ENCODE data around the gene HSPH1.
"Not testable (repeated sequence)": the region's sequence is repeated elsewhere in the genome, so short reads cannot be mapped to it uniquely, and the experiment has no call there.

HSPH1 gene

DNA sequence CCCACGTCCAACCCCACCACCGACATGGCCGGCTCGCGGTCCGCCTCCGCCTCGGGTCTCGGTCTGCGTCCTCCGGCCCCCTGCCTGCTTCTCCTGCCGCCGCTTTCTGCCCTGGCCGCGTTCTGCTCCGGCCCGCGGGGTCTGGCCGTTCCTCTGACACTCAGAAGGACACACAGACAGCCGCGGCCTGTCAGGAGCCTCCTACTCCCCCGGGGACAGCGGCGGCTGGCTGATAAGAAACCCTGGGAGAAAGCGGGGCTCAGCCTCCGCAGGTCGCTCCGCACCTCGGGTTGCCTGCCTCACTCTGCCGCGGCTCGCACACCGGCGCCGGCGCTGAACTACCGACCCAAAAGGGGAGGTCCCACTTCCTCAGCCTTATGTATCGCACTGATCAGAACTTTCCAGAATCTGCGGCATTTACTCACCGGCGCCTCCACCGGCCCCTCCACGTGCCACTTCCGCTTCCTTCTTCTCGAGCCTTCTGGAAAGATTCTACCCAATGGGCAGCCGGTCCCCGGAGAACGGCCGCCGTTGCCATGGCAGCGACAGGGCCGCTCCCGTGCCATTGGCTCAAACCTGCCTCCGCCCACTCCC lies at the start of gene HSPH1:
HSPH1 (minus strand) TSS at position 348 of the 594 bp plus-strand sequence; CDS start at position 26, 322 bp downstream.
- peak in 1 of 2 experiments; percentile 98 for DNase-seq

DNA sequence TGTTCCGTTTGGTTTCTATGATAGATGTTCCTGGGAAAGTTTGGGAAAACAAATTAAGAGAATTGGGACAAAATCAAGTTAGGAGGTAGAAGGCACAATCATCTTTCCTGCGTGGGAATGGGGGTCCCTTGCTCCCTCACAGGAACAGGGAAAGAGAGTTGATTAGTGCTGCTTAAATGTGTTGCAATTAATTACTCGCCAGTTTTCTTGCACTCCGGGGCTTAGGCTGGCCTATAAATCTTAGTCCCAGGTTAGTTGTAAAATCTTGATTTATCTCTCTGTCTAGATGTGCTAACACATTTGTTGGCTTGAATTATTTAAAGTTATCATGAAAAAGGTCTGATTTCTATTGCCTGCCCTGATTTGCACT lies 48.1 kb upstream of the HSPH1 start:
- no peak for DNase-seq

DNA sequence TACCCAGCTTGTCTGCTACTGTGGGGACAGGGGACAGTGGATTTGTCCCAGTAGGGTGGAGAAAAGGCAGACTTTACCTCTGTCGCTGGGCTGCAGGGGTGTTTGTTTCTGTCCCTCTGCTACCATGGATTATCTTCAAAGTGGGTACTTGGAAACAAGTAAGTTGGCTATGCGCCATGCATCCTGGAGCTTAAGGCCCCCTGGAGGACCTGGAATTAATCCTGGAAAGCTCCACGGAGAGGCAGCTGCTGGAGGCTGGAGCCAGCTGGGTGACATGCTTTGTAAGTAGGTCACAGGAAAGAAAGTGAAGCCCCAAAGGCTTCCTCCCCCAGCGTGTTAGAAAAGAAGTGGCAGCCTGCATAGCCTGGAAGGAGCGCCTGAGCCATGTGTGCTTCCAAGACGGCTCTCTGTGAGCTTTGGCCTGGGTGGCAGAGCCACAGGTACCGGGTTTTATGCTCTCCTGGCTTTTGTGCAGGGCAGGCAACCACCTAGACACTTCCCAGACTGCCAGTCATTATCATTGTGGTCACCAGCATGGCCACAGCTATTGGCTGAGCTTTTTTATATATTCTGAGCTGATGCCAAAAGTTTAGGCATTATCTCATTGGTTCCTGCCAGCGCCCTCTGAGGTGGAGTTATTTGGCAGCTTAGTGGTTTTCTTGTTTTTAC lies 47.6 kb upstream of the HSPH1 start:
- DNase-seq, result no peak

DNA sequence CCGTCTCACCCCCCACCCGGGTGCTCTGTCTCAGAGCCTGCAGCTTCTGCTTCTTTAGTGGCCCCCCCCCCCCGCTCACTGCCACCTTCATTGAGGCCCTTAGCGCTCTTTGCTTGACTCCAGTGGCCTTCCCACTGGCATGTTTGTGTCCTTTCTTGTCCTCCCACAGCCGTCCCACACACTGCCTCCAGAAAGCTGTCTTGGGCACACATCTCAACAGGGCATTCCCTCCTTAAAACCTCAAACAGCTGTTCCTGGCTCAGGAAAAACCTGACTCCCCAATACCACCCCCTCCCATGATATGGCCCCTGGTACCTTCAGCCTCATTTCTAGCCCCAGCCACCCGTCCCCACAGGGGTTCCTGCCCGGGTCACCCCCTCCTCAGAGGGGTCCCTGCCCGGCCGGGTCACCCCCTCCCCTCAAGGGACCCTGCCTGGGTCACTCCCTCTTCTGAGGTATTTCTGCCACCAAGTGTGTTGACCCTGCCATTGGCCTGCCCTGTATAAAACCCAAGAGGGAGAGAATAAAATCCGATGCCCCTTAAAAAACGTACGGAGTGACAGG lies 46.9 kb upstream of the HSPH1 start:
- no peak for DNase-seq

- DNase-seq, result no peak
These were observed 46.2 kb upstream of the HSPH1 start for GRCh38 chr13:31207661-31208552.

GRCh38 chr13:31204592-31204991 lies 42.9 kb upstream of the HSPH1 start:
- peak in 1 of 2 experiments; percentile 25 for DNase-seq

GRCh38 chr13:31201341-31202031 lies 39.8 kb upstream of the HSPH1 start:
- no peak for DNase-seq

GRCh38 chr13:31200637-31200971 lies 38.9 kb upstream of the HSPH1 start:
- no peak for DNase-seq

DNA sequence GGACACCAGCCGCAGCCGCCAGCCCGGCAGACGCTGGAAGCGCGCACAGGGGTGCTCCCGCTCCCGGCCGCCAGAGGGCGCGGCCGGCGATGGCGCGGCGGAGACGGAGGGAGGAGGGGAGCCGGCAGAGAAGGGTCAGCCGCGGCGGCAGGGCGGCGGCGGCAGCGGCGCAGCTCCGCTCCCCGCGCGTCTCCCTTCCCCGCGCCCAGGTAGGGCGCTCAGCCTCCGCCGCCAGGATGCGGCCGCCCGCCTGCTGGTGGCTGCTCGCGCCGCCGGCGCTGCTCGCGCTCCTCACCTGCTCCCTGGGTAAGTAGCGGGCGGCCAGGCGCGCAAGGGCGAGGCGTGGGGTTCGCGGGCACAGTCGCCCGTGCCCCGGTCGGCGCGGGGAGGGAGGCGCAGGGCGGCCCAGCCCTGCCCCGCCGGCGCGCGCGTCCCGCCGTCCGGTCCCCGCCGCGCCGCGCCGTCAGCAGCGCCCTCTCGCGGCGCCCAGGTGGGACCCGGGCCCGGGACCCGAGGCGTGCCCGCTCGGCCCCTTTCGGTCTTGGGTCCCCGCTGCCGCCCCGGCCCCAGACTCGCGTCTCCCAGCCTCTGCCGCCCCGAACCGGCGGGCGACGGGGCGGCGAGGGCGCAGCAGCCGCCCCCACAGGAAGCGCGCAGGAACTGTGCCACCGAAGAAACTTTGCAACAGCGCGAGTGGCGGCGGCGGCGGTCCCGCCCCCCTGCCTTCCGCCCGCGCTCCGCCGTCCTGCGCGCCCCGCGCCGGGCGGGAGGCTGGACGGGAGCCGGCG lies 38.3 kb upstream of the HSPH1 start, which contains the start of gene B3GLCT:
B3GLCT (plus strand) TSS at position 127 of the 788 bp plus-strand sequence; CDS start at position 237, 110 bp downstream.
- peak; percentile 84 to 89 for DNase-seq

DNA sequence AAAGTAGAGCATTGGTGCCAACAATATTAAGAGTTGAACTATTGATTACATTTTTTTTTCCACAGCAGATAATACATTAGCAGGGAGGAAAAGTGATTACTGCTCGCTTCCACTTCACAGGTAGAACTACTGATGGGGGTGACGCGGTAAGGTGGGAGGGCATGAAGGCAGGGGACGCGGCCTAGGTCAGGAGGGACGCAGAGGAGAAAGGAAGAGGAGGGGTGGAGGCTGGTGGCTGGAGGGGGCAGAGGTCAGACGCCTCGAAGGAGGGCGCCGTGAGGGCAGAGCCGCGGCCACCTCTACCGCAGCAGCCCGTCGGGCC lies 37.8 kb upstream of the HSPH1 start:
- no peak for DNase-seq

DNA sequence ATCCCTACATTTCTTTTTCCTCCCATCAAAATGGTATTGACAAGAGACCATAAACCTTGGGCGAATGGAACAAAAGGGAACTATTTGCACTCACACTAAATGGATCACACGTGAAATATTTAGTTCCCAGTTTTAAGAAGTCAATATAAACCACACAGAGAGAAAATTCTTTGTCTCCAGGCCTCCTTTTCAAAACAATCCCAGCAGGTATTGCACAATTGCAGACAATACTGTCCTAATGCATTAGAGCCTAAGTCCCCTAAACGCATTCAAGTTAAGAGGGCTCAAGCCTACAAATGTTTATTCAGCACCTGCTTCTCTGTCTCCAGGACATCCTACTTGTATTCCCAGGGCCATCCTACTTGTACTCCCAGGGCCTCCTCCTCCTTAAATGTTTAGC lies 36.8 kb upstream of the HSPH1 start:
- no peak for DNase-seq

- DNase-seq, result no peak
These were observed 35.3 kb upstream of the HSPH1 start for GRCh38 chr13:31196992-31197391.

DNA sequence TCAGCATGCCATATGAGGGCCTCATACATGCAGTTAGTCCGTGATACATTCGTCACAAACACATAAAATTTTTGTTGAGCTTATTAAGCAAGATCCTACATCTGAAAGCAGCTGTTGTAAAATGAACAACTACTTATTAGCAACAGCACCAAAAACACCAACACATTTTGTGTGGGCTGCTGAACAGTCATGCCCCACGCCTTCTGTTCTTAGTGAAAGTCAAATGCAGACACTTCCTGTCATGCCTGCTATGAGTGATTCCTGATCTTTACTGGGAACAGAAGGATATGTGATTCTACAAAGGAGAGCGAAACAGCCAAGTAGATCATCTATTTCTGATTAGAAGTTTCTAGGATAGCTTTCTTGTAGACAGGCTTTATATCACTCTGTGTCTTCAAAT lies 33.9 kb upstream of the HSPH1 start:
- no peak for DNase-seq

DNA sequence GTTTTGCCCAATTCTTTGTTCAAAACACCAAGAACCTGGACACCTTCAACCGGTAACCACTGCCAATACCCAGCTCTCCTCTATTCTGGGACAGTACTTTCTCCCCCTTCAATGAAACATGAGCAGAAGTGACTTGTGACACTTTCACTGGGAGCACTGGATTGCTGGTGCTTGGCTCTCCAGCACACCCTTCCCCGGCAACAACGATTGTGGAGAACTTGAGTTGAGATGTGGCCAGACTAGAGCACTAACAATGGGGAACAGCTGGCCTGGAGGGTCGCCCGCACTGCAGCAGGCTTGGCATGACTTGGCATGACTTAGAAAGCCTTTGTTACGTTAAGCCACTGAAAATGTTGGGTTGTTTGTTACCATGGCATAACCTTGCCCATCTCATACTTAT lies 30.6 kb upstream of the HSPH1 start:
- DNase-seq, result no peak

DNA sequence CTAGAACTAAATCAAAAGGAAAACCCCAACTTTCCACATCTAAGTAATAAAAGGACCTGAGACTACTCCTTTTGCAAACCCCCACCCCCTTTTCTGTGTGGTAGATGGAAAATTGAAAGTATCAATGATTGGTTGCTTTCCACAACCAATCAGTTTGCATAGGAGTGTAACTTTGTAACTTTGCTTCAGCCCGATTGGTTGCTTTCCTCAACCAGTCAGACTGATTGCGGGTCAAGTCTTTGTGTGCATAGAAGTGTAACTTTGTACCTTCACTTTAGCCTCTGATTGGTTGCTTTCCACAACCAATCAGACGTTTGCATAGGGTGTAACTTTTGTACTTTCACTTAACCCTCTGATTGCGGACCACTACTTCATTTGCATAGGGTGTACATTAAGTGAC lies 30.0 kb upstream of the HSPH1 start:
- DNase-seq, result no peak

- DNase-seq, result no peak
These were observed 23.4 kb upstream of the HSPH1 start for GRCh38 chr13:31184981-31185645.

- no peak for DNase-seq
These were observed 22.7 kb upstream of the HSPH1 start for GRCh38 chr13:31184451-31184850.

GRCh38 chr13:31182987-31183386 lies 21.3 kb upstream of the HSPH1 start:
- no peak for DNase-seq

DNA sequence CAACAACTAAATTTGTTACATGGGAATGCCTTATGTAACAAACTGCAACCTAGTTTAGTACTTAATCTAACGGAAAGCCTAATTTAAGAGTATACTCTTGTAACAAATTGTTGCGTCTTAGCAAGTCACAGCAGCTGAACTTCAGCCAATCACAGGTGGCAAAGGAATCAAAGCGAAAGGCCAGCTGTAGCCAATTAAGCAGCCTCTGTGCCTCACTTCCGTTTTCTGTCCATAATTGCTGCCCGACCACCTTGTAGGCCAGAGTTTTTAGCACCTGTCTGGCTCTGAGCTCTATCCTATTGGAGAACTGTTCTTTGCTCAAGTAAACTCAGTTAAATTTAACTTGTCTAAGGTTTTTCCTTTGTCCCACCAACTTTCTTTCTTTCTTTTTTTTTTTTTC lies 18.1 kb upstream of the HSPH1 start:
- DNase-seq, result no peak

DNA sequence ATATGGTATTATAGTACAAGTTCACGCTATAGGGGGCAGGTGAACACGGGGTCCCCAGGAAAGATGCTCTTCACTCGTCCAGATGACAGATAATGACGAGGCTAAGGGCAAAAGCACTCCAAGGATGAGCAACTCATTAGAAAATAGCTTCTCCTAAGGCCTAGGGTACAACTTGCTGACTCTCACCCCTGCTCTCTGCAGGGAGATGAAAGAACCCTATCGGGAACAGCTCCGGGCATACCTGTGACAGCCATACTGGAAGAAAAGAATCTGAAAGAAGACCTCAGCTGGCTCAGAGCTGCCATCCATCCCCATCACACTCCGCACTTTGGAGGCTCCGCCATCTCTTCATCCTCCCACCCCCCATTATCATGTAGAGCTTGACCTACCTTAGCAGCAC lies 17.5 kb upstream of the HSPH1 start:
- no peak for DNase-seq

GRCh38 chr13:31177813-31178495 lies 16.2 kb upstream of the HSPH1 start:
- DNase-seq, result not testable (repeated sequence)

Data from activated T-cell treated with anti-CD3 and anti-CD28 coated beads, Interleukin-2, amount 50 U/mL, for 48 hours (primary cell).